Uterus (tissue), 2 donors: Measurements from ENCODE around the gene CDON.

ENCODE experiments used
- POLR2A ChIP-seq, 2 donors: fragments of 450-650 bp; IDR thresholded peaks; one replicate each; pipeline ENCODE4 v1.6.1; 2016; ENCODE audit warnings: antibody characterized with exemption in 2 of 2, mild to moderate bottlenecking in 1 of 2, moderate library complexity in 1 of 2
- TF ChIP-seq, protein P1 (sequence below), 4 experiments: fragments of 200-600 bp in 2 of 4; fragments of 450-650 bp in 2 of 4; sonication (generic) in 2 of 4; IDR thresholded peaks; one replicate each; pipeline ENCODE4 v1.5.1; 2016 to 2019; ENCODE audit warnings: antibody characterized with exemption in 4 of 4, mild to moderate bottlenecking in 2 of 4, moderate library complexity in 1 of 4

DNA sequence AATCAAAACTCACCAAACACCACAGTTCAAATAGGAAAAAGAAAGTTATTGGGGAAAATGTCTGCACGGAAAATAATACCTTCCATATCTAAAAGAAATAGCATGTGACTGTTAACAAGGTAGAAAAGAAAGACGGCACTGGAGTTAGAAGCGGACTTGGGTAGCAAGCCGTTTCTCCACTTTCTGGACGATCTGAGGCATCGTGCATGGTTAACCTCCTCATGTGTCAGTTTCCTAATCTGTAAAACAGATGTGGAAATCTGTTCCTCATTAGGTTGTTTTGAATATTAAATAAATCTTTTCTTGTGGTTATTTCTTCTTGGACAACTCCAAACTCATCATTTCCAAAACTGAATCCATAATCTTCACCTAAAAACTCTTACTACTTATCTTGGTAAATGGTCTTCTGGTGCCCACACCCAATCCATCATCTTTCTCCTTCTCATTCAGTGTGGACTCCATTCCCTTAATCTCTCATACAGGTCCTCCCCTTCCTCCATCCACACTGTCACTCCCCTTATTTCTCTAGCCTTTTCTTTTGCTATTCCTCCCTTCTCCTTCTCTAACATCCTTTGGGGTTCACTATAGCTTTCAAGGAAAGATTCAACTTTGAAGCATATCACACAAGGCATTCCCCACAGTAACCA, 63.3 kb downstream of the CDON start:
- TF ChIP-seq, protein P1, sequence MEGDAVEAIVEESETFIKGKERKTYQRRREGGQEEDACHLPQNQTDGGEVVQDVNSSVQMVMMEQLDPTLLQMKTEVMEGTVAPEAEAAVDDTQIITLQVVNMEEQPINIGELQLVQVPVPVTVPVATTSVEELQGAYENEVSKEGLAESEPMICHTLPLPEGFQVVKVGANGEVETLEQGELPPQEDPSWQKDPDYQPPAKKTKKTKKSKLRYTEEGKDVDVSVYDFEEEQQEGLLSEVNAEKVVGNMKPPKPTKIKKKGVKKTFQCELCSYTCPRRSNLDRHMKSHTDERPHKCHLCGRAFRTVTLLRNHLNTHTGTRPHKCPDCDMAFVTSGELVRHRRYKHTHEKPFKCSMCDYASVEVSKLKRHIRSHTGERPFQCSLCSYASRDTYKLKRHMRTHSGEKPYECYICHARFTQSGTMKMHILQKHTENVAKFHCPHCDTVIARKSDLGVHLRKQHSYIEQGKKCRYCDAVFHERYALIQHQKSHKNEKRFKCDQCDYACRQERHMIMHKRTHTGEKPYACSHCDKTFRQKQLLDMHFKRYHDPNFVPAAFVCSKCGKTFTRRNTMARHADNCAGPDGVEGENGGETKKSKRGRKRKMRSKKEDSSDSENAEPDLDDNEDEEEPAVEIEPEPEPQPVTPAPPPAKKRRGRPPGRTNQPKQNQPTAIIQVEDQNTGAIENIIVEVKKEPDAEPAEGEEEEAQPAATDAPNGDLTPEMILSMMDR (IDR thresholded peaks at IDR 0.05): no peak
- TF ChIP-seq POLR2A (IDR thresholded peaks at IDR 0.05): no peak
